CD4-positive, CD25-positive, alpha-beta regulatory T cell (primary cell): ENCODE data around the gene ID2. TPM values are rescaled to one million over a fixed set of nuclear protein-coding genes. Genes with fewer than 3 reads are reported as not detected.
A peak's percentile ranks its signal among the peaks of the same experiment; 100 is the strongest.

ENCODE experiments used
- ATAC-seq, 2 donors: fragments of 150-1000 bp; cut with Tn5 transposase; one replicate each; pipeline ENCODE4 v1.10.0; 2021; ENCODE audit warnings: low read depth in 2 of 2, moderate number of reproducible peaks in 2 of 2, moderate library complexity in 1 of 2
- DNase-seq, 3 donors: peaks; one replicate each; pipeline versions ENCODE4 v3.0.0 to v3.0.0-alpha.2; 2012 to 2022; ENCODE audit warnings: mixed read lengths in 1 of 3
- H3K27ac ChIP-seq: one replicate; pipeline ENCODE4 v1.7.0; 2013; ENCODE audit warnings: mild to moderate bottlenecking, low read length; ENCODE audit not compliant: insufficient read depth, poor library complexity, severe bottlenecking
- H3K27me3 ChIP-seq: one replicate; pipeline ENCODE4 v1.7.0; 2013; ENCODE audit warnings: low read length; ENCODE audit not compliant: control insufficient read depth, insufficient read depth
- H3K36me3 ChIP-seq: one replicate; pipeline ENCODE4 v1.7.0; 2013; ENCODE audit warnings: mild to moderate bottlenecking, low read length, moderate library complexity; ENCODE audit not compliant: control insufficient read depth, insufficient read depth
- H3K4me1 ChIP-seq: 2 replicates; pipeline ENCODE4 v1.7.0; 2013; ENCODE audit warnings: mild to moderate bottlenecking, low read length; ENCODE audit not compliant: insufficient read depth, control insufficient read depth, poor library complexity, severe bottlenecking
- H3K4me3 ChIP-seq: one replicate; pipeline ENCODE4 v1.7.0; 2013; ENCODE audit warnings: low read depth, mild to moderate bottlenecking, low read length, moderate library complexity
- H3K9me3 ChIP-seq, 2 experiments: 1 replicate in 1 of 2; 2 replicates in 1 of 2; pipeline ENCODE4 v1.7.0; 2013; ENCODE audit warnings: low read length in 2 of 2, mild to moderate bottlenecking in 1 of 2, moderate library complexity in 1 of 2; ENCODE audit not compliant: control insufficient read depth in 2 of 2
- H3K27ac Mint-ChIP-seq, 3 donors: one replicate each; pipeline ENCODE4 v1.8.0; 2020 to 2022; ENCODE audit warnings: mild to moderate bottlenecking in 3 of 3, mixed read lengths in 3 of 3, moderate library complexity in 2 of 3
- H3K27me3 Mint-ChIP-seq: one replicate; pipeline ENCODE4 v1.8.0; 2022; ENCODE audit warnings: mild to moderate bottlenecking, mixed read lengths
- H3K36me3 Mint-ChIP-seq: one replicate; pipeline ENCODE4 v1.8.0; 2020; ENCODE audit warnings: mixed read lengths
- H3K4me1 Mint-ChIP-seq, 4 donors: one replicate each; pipeline ENCODE4 v1.8.0; 2020 to 2022; ENCODE audit warnings: mixed read lengths in 4 of 4, mild to moderate bottlenecking in 1 of 4
- H3K4me3 Mint-ChIP-seq, 4 donors: one replicate each; pipeline ENCODE4 v1.8.0; 2020 to 2022; ENCODE audit warnings: mild to moderate bottlenecking in 4 of 4, mixed read lengths in 4 of 4, moderate library complexity in 3 of 4
- H3K9me3 Mint-ChIP-seq, 7 donors: one replicate each; pipeline ENCODE4 v1.8.0; 2020 to 2022; ENCODE audit warnings: mixed read lengths in 7 of 7, mild to moderate bottlenecking in 3 of 7, moderate library complexity in 2 of 7
- polyA plus RNA-seq, 4 donors: library from polyadenylated mRNA; unstranded; fragments of 300-500 nt; fragmentation: Illumina TruSeq; gene quantifications; one replicate each; pipeline ENCODE4 v1.2.3, GENCODE V29; 2021
- total RNA-seq: library from RNA; stranded (reverse); gene quantifications from one replicate; pipeline ENCODE4 v1.2.3, GENCODE V29; 2022

Gene ID2
- total and polyA plus RNA-seq, 5 donors from 2014 or later: 20.3 to 55.9 (median 26.5) TPM

DNA sequence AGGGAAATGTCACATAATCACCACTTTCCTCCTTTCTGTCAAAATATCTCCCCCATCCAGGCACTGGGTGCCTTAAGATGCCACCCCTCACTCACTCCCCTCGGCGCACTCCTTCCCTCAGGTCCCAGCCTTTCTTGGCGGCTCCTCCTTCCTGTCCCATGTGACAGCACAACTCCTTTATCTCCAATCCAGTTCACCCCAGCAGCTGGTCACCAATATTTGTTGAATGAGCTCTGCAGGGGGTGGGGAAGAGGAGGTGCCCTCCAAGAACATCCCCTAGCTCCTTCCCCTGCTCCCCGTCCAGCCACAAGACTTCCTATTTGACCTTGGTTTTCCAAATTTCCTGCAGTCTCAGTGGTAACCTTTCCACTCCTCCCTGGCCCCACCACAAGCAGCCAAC lies 31.6 kb upstream of the ID2 start:
- H3K27me3 ChIP-seq: no peaks in the 10 kb centered on the region
- H3K4me1 ChIP-seq: no peaks in the 10 kb centered on the region
- no peak overlapping the region for H3K27ac ChIP-seq
- ATAC-seq (no peak), DNase-seq (no peak)
- Mint-ChIP-seq H3K36me3 (no peaks in the 10 kb centered on the region), H3K9me3 (no peaks in the 10 kb centered on the region), H3K27me3 (peaks cover 4% of the 10 kb centered on the region), H3K4me1 (no peaks in the 10 kb centered on the region), H3K4me3 (no peak overlapping the region), H3K27ac (peak overlapping the region in 1 of 3 donors; percentile 39)
- no peaks in the 10 kb centered on the region for H3K36me3 ChIP-seq
- no peaks in the 10 kb centered on the region for H3K9me3 ChIP-seq
- H3K4me3 ChIP-seq: no peak overlapping the region

DNA sequence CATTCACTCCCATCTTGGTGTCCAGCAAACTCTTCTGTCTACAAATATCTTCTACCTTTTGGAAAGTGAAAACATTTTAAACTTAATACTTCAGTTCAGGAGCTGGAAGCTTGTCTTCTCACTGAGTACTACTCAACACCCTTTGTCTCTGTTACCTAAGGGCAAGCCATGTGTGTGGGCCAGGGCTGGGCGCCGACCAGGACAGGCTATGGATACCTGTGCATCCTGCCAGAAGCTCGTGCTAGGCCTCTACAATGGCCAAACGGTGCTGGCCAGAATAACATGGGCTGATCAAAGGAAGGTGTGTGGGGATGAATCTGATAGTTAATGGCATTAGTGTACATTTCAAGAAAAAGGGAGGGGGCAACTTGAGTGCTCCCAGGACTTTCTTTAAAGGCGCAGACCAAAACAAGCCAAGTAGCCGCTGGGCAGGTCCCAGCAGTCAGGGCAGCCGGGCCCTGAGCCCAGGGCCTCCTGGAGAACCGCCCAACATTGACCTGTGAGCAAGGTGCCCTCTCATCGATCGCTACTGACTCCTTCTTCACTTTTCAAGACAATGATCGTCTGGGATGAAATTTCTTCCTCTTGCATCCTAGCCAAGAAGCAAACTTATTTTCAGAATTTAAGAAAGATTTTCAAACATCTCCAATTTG lies 29.0 kb upstream of the ID2 start:
- no peaks in the 10 kb centered on the region for H3K27me3 ChIP-seq
- no peak overlapping the region for H3K4me3 ChIP-seq
- Mint-ChIP-seq H3K4me1 (peaks cover 0 to 2% (median under 1%) of the 10 kb centered on the region in 4 donors), H3K9me3 (no peaks in the 10 kb centered on the region), H3K27ac (no peak overlapping the region), H3K36me3 (no peaks in the 10 kb centered on the region), H3K27me3 (peaks cover 4% of the 10 kb centered on the region), H3K4me3 (no peak overlapping the region)
- DNase-seq: no peak
- H3K36me3 ChIP-seq: no peaks in the 10 kb centered on the region
- no peak for ATAC-seq
- H3K4me1 ChIP-seq: no peaks in the 10 kb centered on the region
- H3K9me3 ChIP-seq: no peaks in the 10 kb centered on the region
- no peak overlapping the region for H3K27ac ChIP-seq

DNA sequence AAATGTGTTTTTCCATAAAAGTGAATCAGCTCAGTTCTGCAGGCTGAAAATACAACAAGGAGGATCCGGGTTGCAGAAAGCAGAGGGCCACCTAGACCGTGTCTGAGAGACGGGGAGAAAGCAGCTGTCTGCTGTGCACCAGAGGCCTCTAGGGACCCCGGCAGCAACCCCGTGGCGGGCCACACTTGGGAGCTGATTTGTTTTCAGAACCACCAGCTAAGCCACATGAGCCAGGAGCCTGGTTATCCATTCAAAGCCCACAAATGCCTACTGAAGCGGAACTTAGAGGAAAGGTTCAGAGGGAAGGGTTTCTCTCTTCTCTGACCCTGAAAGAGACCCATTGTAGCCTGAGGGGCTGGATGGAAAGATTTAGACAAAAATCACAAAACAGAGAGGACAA lies 28.4 kb upstream of the ID2 start:
- Histone ChIP-seq H3K27me3 (no peaks in the 10 kb centered on the region), H3K36me3 (no peaks in the 10 kb centered on the region), H3K9me3 (no peaks in the 10 kb centered on the region), H3K4me1 (no peaks in the 10 kb centered on the region), H3K4me3 (no peak overlapping the region), H3K27ac (no peak overlapping the region)
- no peaks in the 10 kb centered on the region for H3K36me3 Mint-ChIP-seq
- DNase-seq (no peak), ATAC-seq (no peak)
- H3K27ac Mint-ChIP-seq: no peak overlapping the region
- no peaks in the 10 kb centered on the region for H3K9me3 Mint-ChIP-seq
- no peak overlapping the region for H3K4me3 Mint-ChIP-seq
- H3K4me1 Mint-ChIP-seq: peaks cover 0 to 2% (median under 1%) of the 10 kb centered on the region in 4 donors
- H3K27me3 Mint-ChIP-seq: peaks cover 4% of the 10 kb centered on the region

DNA sequence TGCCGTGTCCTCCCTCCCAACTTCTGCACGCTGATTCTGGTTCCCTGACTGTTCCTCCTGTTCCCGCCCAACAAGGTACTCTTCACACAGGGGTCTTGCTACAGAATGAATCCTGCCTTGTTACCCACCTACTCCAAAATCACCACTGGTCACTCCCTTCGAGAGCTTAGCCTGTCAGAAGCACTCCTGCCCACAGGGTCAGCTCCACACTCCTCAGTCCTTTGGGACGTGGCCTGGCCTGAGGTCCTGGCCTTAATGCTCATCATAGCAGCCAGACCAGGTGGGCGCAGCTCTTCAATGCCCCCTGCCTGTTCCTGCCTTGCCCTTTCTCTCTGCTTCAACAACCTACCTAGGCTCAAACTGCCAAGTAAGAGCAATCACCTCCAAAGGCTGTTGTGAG lies 27.8 kb upstream of the ID2 start:
- H3K36me3 ChIP-seq: no peaks in the 10 kb centered on the region
- peaks cover 0 to 2% (median under 1%) of the 10 kb centered on the region in 4 donors for H3K4me1 Mint-ChIP-seq

DNA sequence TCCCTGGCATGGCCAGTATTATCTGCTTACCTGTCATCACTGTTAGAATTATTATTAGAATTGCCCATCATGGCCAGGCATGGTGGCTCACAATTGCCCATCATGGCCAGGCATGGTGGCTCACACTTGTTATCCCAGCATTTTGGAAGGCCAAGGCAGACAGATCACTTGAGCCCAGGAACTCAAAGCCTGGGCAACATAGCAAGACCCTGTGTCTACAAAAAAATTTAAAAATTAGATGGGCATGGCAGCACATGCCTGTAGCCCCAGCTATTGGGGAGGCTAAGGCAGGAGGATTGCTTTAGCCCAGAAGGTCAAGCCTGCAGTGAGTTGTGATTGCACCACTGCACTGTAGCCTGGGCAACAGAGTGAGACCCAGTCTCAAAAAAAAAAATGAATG lies 27.4 kb upstream of the ID2 start:
- peaks cover 0 to 2% (median under 1%) of the 10 kb centered on the region in 4 donors for H3K4me1 Mint-ChIP-seq
- no peaks in the 10 kb centered on the region for H3K9me3 ChIP-seq
- no peak overlapping the region for H3K27ac ChIP-seq
- no peak overlapping the region for H3K4me3 Mint-ChIP-seq
- no peaks in the 10 kb centered on the region for H3K36me3 ChIP-seq
- no peak overlapping the region for H3K27ac Mint-ChIP-seq
- no peaks in the 10 kb centered on the region for H3K27me3 ChIP-seq
- H3K27me3 Mint-ChIP-seq: peaks cover 4% of the 10 kb centered on the region
- DNase-seq (no peak), ATAC-seq (no peak)
- no peak overlapping the region for H3K4me3 ChIP-seq
- no peaks in the 10 kb centered on the region for H3K36me3 Mint-ChIP-seq
- no peaks in the 10 kb centered on the region for H3K9me3 Mint-ChIP-seq
- H3K4me1 ChIP-seq: no peaks in the 10 kb centered on the region

More for the DNA sequence above, 27.8 kb upstream of the ID2 start:
- Histone ChIP-seq H3K27ac (no peak overlapping the region), H3K9me3 (no peaks in the 10 kb centered on the region), H3K4me3 (no peak overlapping the region), H3K4me1 (no peaks in the 10 kb centered on the region), H3K27me3 (no peaks in the 10 kb centered on the region)
- Mint-ChIP-seq H3K36me3 (no peaks in the 10 kb centered on the region), H3K27me3 (peaks cover 4% of the 10 kb centered on the region), H3K9me3 (no peaks in the 10 kb centered on the region), H3K4me3 (no peak overlapping the region), H3K27ac (no peak overlapping the region)
- no peak for DNase-seq
- no peak for ATAC-seq

DNA sequence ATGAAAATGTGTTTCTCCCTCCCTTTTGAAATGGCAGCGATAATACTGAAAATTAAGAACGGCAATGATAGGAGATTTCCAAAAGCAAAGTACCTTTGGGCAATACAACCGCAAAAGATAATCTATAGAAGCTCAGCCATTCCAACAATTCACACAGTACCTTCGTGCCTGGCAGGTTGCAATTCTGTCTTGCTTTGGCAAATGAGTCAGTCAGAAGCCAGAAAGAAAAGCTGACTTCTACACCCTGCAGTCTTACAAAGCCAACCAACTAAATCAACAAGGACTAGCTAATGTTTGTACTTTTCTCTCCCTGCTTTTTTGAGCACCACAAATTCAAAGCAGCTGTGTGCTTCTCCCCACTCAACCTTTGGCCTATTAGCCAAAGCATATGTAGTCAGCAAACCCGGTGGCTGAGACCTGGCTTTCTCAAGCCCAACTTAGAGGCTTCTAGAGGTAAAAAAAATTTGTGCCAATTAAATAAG lies 25.7 kb upstream of the ID2 start:
- Histone ChIP-seq H3K27ac (no peak overlapping the region), H3K27me3 (no peaks in the 10 kb centered on the region), H3K9me3 (no peaks in the 10 kb centered on the region), H3K4me3 (no peak overlapping the region), H3K36me3 (no peaks in the 10 kb centered on the region), H3K4me1 (no peaks in the 10 kb centered on the region)
- Mint-ChIP-seq H3K36me3 (no peaks in the 10 kb centered on the region), H3K4me3 (no peak overlapping the region), H3K4me1 (peaks cover 0 to 2% (median under 1%) of the 10 kb centered on the region in 4 donors), H3K9me3 (no peaks in the 10 kb centered on the region), H3K27me3 (peaks cover 4% of the 10 kb centered on the region), H3K27ac (no peak overlapping the region)
- DNase-seq: no peak
- no peak for ATAC-seq

DNA sequence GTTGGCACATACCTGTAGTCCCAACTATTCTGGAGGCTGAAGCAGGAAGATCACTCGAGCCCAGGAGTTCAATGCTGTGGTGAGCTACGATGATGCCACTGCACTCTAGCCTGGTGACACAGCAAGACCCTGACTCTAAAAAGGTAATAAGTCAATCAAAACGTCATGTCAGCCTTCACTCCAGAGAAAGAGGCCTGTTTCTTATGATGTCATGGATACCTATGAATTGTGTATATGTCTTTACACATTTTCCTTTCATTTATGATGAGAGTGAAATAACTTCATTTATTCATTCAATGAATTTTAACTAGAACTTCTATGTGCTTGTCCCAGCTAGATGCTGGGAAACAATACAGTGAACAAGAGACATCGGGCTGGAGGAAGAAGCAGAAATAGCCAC lies 25.0 kb upstream of the ID2 start:
- ATAC-seq: no peak
- Histone ChIP-seq H3K27ac (no peak overlapping the region), H3K4me3 (no peak overlapping the region), H3K36me3 (no peaks in the 10 kb centered on the region), H3K4me1 (no peaks in the 10 kb centered on the region), H3K9me3 (no peaks in the 10 kb centered on the region), H3K27me3 (no peaks in the 10 kb centered on the region)
- no peak for DNase-seq
- no peak overlapping the region for H3K27ac Mint-ChIP-seq
- H3K9me3 Mint-ChIP-seq: no peaks in the 10 kb centered on the region
- no peaks in the 10 kb centered on the region for H3K36me3 Mint-ChIP-seq
- H3K27me3 Mint-ChIP-seq: peaks cover 4% of the 10 kb centered on the region
- no peak overlapping the region for H3K4me3 Mint-ChIP-seq
- H3K4me1 Mint-ChIP-seq: peaks cover 0 to 2% (median under 1%) of the 10 kb centered on the region in 4 donors

DNA sequence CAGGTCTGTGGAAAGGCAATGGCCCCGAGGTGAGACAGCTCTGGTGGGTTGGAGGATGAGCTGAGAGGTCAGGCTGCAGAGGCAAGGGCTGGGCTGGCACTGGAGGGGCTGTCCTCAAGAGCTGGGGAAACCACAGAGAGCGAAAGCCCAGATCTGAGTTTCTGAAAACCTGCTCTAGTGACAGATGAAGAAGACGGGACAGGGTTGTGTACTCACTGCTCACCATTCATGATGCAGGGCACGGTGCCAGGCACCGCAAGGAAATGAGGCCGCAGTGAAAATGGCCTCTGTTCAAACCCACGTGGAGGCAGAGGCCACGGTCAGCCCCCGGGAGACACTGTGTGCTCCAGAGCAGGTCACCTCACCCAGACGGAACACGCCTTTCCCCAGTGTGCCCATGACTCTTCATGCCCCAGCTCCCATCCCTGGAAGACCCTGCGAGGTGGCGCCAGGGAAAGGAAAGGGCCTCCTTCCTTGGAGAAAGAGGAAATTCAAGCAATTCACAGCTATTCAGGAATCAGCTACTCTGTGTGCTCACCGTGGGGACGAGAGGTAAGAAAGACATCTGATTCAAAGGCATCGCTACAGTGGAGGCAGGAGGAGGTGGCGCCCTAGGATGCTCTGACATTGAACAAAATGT lies 24.3 kb upstream of the ID2 start:
- DNase-seq: no peak
- H3K9me3 ChIP-seq: no peaks in the 10 kb centered on the region
- H3K4me1 Mint-ChIP-seq: peaks cover 0 to 2% (median under 1%) of the 10 kb centered on the region in 4 donors

More for the DNA sequence above, 24.3 kb upstream of the ID2 start:
- Mint-ChIP-seq H3K9me3 (no peaks in the 10 kb centered on the region), H3K36me3 (no peaks in the 10 kb centered on the region), H3K27me3 (peaks cover 8% of the 10 kb centered on the region), H3K27ac (no peak overlapping the region), H3K4me3 (no peak overlapping the region)
- Histone ChIP-seq H3K27me3 (no peaks in the 10 kb centered on the region), H3K4me3 (no peak overlapping the region), H3K27ac (no peak overlapping the region), H3K4me1 (no peaks in the 10 kb centered on the region), H3K36me3 (no peaks in the 10 kb centered on the region)
- no peak for ATAC-seq
